Measurements from ENCODE around the gene UGT2B7. TPM values are rescaled to one million over a fixed set of nuclear protein-coding genes. Genes with fewer than 3 reads are reported as not detected.

Gene UGT2B7
- polyA plus RNA-seq, 1 donor from 2014 or later: not detected

Other genes starting within 250 kb of the UGT2B7 start
- not detected for gene UGT2A3, start 144.7 kb upstream of the UGT2B7 start, polyA plus RNA-seq (ENCODE audit: insufficient read depth, low read depth, low replicate concordance)
- not detected for gene UGT2B11, start 118.3 kb downstream of the UGT2B7 start, polyA plus RNA-seq (ENCODE audit: insufficient read depth, low read depth, low replicate concordance)
- not detected for gene UGT2B28, start 184.0 kb downstream of the UGT2B7 start, polyA plus RNA-seq (ENCODE audit: insufficient read depth, low read depth, low replicate concordance)

Measured in brain (organoid and tissue), 1 donor.